BLaER1 treated with 17β-estradiol and CSF1 and Interleukin-3, amounts not matched to agents 10 nM and 100 nM (cell line): Measurements from ENCODE around the gene RACGAP1.
"Not testable (repeated sequence)": the region's sequence is repeated elsewhere in the genome, so short reads cannot be mapped to it uniquely, and the experiment has no call there.

Experiments used
- H3K27ac ChIP-seq, 11 experiments: shearing (Covaris generic); formaldehyde crosslinking; 2 replicates each; pipeline ENCODE4 v1.8.1; 2022
- H3K27me3 ChIP-seq, 11 experiments: shearing (Covaris generic); formaldehyde crosslinking; 2 replicates each; pipeline ENCODE4 v1.8.1; 2022
- H3K36me3 ChIP-seq, 11 experiments: shearing (Covaris generic); formaldehyde crosslinking; 2 replicates each; pipeline ENCODE4 v1.8.1; 2022
- H3K4me1 ChIP-seq, 10 experiments: shearing (Covaris generic); formaldehyde crosslinking; 2 replicates each; pipeline ENCODE4 v1.8.1; 2022
- H3K4me2 ChIP-seq, 11 experiments: shearing (Covaris generic); formaldehyde crosslinking; 2 replicates each; pipeline ENCODE4 v1.8.1; 2022
- H3K4me3 ChIP-seq, 10 experiments: shearing (Covaris generic); formaldehyde crosslinking; 2 replicates each; pipeline ENCODE4 v1.8.1; 2022
- H3K9ac ChIP-seq, 11 experiments: shearing (Covaris generic); formaldehyde crosslinking; 2 replicates each; pipeline ENCODE4 v1.8.1; 2022
- H3K9me3 ChIP-seq, 11 experiments: shearing (Covaris generic); formaldehyde crosslinking; replicated peaks in 1 of 11; 2 replicates each; pipeline ENCODE4 v1.8.1; 2022
- H4K20me1 ChIP-seq, 11 experiments: shearing (Covaris generic); formaldehyde crosslinking; 2 replicates each; pipeline ENCODE4 v1.8.1; 2022
- Cebpa-rat ChIP-seq, 11 experiments: shearing (Covaris generic); IDR thresholded peaks; 2 replicates each; pipeline ENCODE4 v1.8.1; 2022

Gene RACGAP1

DNA sequence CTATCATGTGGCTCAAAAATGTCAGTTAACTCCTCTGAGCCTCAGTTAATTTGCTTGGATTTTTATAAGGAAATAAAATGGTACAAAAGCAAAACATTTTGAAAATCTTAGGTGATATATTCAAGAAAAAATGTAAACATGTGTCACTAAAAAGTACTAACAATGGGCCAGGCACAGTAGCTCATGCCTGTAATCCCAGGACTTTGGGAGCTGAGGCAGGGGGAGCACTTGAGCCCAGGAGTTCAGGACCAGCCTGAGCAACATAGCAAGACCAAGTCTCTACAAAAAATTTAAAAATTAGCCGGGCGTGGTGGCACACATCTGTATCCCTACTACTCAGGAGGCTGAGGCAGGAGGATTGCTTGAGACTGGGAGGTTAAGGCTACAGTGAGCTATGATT lies 26.8 kb downstream of the RACGAP1 start:
- Histone ChIP-seq H3K27ac (no peak overlapping the region), H3K27me3 (no peaks in the 10 kb centered on the region), H3K4me3 (no peak overlapping the region), H3K4me2 (no peak overlapping the region), H3K4me1 (no peaks in the 10 kb centered on the region), H3K9ac (no peak overlapping the region), H4K20me1 (peaks cover 0 to 3% (median 0%) of the 10 kb centered on the region in 11 experiments; a peak in 1 of 22 replicates), H3K36me3 (peaks cover 80 to 100% (median 99%) of the 10 kb centered on the region in 11 experiments), H3K9me3 (no peaks in the 10 kb centered on the region)
- TF ChIP-seq Cebpa-rat (IDR thresholded peaks at IDR 0.05) = no peak

- Histone ChIP-seq H3K4me1 (peaks cover 0 to 64% (median 37%) of the 10 kb centered on the region in 10 experiments; a peak in 15 of 20 replicates), H3K27ac (peak overlapping the region in 3 of 11 experiments; percentile 22 to 55 (median 35); a peak in 4 of 22 replicates), H3K9me3 (no peaks in the 10 kb centered on the region; a peak in 1 of 22 replicates), H3K4me2 (peak overlapping the region in 4 of 11 experiments; percentile 43 to 94 (median 60); a peak in 8 of 22 replicates), H4K20me1 (no peaks in the 10 kb centered on the region), H3K4me3 (no peak overlapping the region), H3K36me3 (peaks cover 39 to 100% (median 96%) of the 10 kb centered on the region in 11 experiments), H3K27me3 (no peaks in the 10 kb centered on the region), H3K9ac (0 out of 22 replicates have a peak overlapping the region, but pooled peaks of 1 of the 11 experiments have one; percentile 27)
- TF ChIP-seq Cebpa-rat (IDR thresholded peaks at IDR 0.05) = no peak
These were observed 35.0 kb downstream of the RACGAP1 start for GRCh38 chr12:49990273-49990672.

GRCh38 chr12:49989400-49989799 lies 35.9 kb downstream of the RACGAP1 start:
- H3K36me3 ChIP-seq = peaks cover 30 to 100% (median 96%) of the 10 kb centered on the region in 11 experiments
- not testable (repeated sequence) for H3K4me3 ChIP-seq

DNA sequence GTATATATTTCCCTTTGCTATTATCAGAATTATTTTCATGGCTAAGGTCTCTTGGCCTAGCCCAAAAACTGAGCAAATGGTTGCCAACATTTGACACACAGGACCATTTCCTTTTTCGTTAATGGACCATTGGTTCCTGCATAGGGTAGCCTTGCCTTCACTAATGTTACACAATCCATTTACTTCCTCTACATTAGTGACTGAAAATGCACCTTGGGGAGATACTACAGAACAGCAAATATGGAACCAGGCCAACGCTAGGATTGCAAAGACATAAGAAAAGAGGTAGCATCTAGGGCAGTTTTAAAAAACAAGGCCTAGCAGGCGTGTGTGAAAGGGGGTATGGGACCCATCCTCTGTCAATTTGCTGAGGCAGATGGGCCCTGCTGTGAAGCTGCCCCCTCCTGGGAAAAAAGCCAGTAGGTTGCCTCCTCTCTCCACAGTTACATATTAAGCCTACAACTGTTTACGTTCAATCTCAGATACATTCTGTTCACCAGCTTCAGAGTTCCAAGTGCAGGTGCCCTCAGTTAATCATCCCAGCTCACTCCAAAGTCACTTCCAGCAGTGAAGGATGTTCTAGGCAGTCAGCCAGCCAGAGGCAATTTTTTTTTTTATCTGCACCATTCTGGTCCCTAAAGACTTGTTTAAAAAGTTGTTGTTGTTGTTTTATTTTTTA lies 37.5 kb downstream of the RACGAP1 start:
- Histone ChIP-seq H4K20me1 (no peaks in the 10 kb centered on the region), H3K27me3 (no peaks in the 10 kb centered on the region), H3K9ac (no peak overlapping the region), H3K27ac (peak overlapping the region in 3 of 11 experiments; percentile 29 to 48 (median 31); a peak in 4 of 22 replicates), H3K4me3 (no peak overlapping the region), H3K4me2 (peak overlapping the region in 9 of 11 experiments; percentile 2 to 94 (median 64); a peak in 16 of 22 replicates), H3K9me3 (no peaks in the 10 kb centered on the region; a peak in 1 of 22 replicates), H3K36me3 (peaks cover 14 to 86% (median 80%) of the 10 kb centered on the region in 11 experiments), H3K4me1 (peaks cover 0 to 89% (median 60%) of the 10 kb centered on the region in 10 experiments; a peak in 18 of 20 replicates)
- peak in 3 of 11 experiments; percentile 32 to 49 (median 49); a peak in 5 of 22 replicates for TF ChIP-seq Cebpa-rat (IDR thresholded peaks at IDR 0.05)

More at GRCh38 chr12:49989400-49989799, 35.9 kb downstream of the RACGAP1 start:
- H3K27me3 ChIP-seq, H4K20me1 ChIP-seq, H3K9ac ChIP-seq, H3K9me3 ChIP-seq: not testable (repeated sequence)
- peaks cover 0 to 73% (median 44%) of the 10 kb centered on the region in 10 experiments; a peak in 16 of 20 replicates for H3K4me1 ChIP-seq
- 0 out of 22 replicates have a peak overlapping the region, but pooled peaks of 1 of the 11 experiments have one; percentile 55 for H3K27ac ChIP-seq
- peak overlapping the region in 4 of 11 experiments; percentile 43 to 94 (median 60); a peak in 6 of 22 replicates for H3K4me2 ChIP-seq

DNA sequence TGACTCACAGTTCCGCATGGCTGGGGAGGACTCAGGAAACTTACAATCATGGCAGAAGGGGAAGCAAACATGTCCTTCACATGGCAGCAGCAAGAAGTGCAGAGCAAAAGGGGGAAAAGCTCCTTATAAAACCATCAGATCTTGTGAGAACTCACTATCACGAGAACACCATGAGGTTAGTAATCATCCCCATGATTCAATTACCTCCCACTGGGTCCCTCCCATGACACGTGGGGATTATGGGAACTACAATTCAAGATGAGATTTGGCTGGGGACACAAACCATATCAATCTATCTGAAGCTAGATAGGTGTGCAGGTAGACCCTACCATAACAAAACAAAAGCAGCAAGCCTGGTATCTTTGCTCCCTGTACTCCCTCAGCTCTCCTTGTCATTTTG lies 38.8 kb downstream of the RACGAP1 start:
- Histone ChIP-seq H3K4me2 (peak overlapping the region in 8 of 11 experiments; percentile 10 to 94 (median 70); a peak in 13 of 22 replicates), H3K36me3 (peaks cover under 1 to 73% (median 67%) of the 10 kb centered on the region in 11 experiments; a peak in 21 of 22 replicates), H3K27ac (0 out of 22 replicates have a peak overlapping the region, but pooled peaks of 1 of the 11 experiments have one; percentile 5), H3K4me1 (peaks cover 0 to 98% (median 73%) of the 10 kb centered on the region in 10 experiments; a peak in 18 of 20 replicates)
- not testable (repeated sequence) for H4K20me1 ChIP-seq, H3K9me3 ChIP-seq, H3K27me3 ChIP-seq, H3K9ac ChIP-seq, H3K4me3 ChIP-seq

DNA sequence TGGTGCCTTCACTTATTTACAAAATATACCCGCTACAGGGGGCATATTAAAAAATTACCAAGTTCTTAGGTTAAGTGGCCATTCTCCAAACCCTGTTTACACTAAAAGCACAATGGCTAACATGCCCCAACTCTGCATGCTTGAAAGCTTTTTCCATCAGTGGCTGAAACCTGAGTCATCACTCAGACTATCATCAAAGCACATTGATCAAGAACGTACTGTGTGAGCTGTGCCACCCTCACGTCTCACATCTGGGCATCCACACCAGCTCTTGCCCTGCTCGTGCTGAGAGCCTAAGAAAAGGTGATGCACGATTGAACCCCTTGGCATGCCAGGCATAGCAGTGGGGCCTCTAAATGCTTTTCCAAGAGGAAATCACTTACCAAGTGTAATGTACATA lies 39.3 kb downstream of the RACGAP1 start:
- H4K20me1 ChIP-seq = no peaks in the 10 kb centered on the region
- no peak overlapping the region for H3K4me3 ChIP-seq
- no peak for TF ChIP-seq Cebpa-rat (IDR thresholded peaks at IDR 0.05)
- H3K4me1 ChIP-seq = peaks cover 0 to 100% (median 77%) of the 10 kb centered on the region in 10 experiments; a peak in 18 of 20 replicates
- no peaks in the 10 kb centered on the region for H3K27me3 ChIP-seq
- H3K4me2 ChIP-seq = peak overlapping the region in 7 of 11 experiments; percentile 9 to 94 (median 76); a peak in 12 of 22 replicates
- H3K36me3 ChIP-seq = peaks cover 0 to 68% (median 64%) of the 10 kb centered on the region in 11 experiments; a peak in 20 of 22 replicates
- no peak overlapping the region for H3K9ac ChIP-seq
- H3K27ac ChIP-seq = peak overlapping the region in 1 of 11 experiments; percentile 5; a peak in 1 of 22 replicates
- H3K9me3 ChIP-seq = no peaks in the 10 kb centered on the region; a peak in 1 of 22 replicates

GRCh38 chr12:49984476-49985359 lies 40.6 kb downstream of the RACGAP1 start:
- H4K20me1 ChIP-seq = no peaks in the 10 kb centered on the region
- peak overlapping the region in 6 of 11 experiments; percentile 6 to 78 (median 72); a peak in 9 of 22 replicates for H3K27ac ChIP-seq
- no peaks in the 10 kb centered on the region for H3K27me3 ChIP-seq
- peaks cover 0 to 56% (median 51%) of the 10 kb centered on the region in 11 experiments; a peak in 20 of 22 replicates for H3K36me3 ChIP-seq
- no peaks in the 10 kb centered on the region; a peak in 1 of 22 replicates for H3K9me3 ChIP-seq
- TF ChIP-seq Cebpa-rat (IDR thresholded peaks at IDR 0.05) = no peak
- H3K4me1 ChIP-seq = peaks cover 0 to 100% (median 83%) of the 10 kb centered on the region in 10 experiments; a peak in 18 of 20 replicates
- peak overlapping the region in 6 of 11 experiments; percentile 6 to 58 (median 30); a peak in 6 of 22 replicates for H3K9ac ChIP-seq
- H3K4me3 ChIP-seq = peak overlapping the region in 2 of 10 experiments; percentile 10 to 21; a peak in 1 of 20 replicates
- peak overlapping the region in 8 of 11 experiments; percentile 55 to 94 (median 74); a peak in 15 of 22 replicates for H3K4me2 ChIP-seq

GRCh38 chr12:49983892-49984291 lies 41.4 kb downstream of the RACGAP1 start:
- Histone ChIP-seq H3K9me3 (no peaks in the 10 kb centered on the region; a peak in 1 of 22 replicates), H3K4me2 (peak overlapping the region in 9 of 11 experiments; percentile 20 to 94 (median 72); a peak in 16 of 22 replicates), H3K4me3 (peak overlapping the region in 2 of 10 experiments; percentile 10 to 21; a peak in 3 of 20 replicates), H3K27me3 (no peaks in the 10 kb centered on the region), H3K4me1 (peaks cover 0 to 100% (median 91%) of the 10 kb centered on the region in 10 experiments; a peak in 19 of 20 replicates), H4K20me1 (no peaks in the 10 kb centered on the region), H3K36me3 (peaks cover 0 to 47% (median 43%) of the 10 kb centered on the region in 11 experiments; a peak in 20 of 22 replicates), H3K9ac (peak overlapping the region in 6 of 11 experiments; percentile 6 to 58 (median 30); a peak in 10 of 22 replicates), H3K27ac (peak overlapping the region in 6 of 11 experiments; percentile 6 to 78 (median 72); a peak in 10 of 22 replicates)
- TF ChIP-seq Cebpa-rat (IDR thresholded peaks at IDR 0.05) = no peak
